ENCODE results near the gene NBAS.

Gene NBAS

DNA sequence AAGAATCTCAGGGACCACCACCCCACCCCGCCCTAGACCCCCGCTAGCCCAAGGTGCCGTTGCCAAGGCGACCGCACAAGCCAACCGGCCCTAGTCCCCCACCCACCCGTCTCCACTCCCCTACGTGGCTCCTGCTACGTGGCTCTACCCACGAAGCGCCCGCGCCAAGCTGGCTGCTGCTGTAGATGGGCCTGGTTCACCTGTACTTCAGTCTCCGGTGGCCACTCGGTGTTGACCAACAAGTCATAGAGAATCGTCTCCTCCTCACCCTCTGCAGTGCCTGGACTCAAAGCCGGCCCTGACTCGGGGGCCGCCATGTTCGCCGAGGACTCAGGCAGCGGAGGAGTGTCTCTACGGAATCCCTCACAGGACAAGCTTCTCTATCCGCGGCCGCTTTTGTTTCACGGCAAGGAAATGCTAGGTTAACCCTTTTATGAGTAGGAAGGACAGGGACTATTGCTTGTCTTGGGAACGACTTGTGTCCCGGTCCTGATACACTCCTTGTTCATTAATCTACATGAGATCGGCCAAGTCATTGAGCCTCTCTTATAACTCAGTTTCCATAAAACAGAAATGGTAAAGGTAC is at the start of gene NBAS:
NBAS (minus strand) TSS at position 347 of the 586 bp plus-strand sequence; CDS start at position 317, 30 bp downstream.
- peak; percentile 70 for DNase-seq

DNA sequence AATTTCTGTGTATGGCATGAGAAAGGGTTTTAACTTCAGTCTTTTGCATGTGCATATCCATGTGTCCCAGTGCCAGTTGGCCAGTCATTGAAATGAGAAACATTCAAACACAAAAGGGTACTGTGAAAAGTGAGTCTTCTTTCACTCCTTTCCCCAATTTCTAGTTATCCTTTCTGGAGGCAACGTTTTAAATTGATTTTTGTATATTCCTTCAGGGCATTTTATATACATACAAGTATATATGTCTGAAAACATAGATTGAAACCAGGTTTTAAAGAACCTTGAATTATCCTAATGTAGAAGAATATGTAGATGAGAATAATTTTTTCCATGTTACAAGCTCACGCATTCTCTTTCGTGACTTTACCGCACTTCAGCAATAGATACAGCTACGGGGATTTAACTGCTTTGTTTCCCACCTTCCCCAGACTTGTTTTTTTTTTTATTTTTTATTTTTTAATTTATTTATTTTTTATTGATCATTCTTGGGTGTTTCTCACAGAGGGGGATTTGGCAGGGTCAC is 49.4 kb upstream of the NBAS start:
- no peak for DNase-seq

DNA sequence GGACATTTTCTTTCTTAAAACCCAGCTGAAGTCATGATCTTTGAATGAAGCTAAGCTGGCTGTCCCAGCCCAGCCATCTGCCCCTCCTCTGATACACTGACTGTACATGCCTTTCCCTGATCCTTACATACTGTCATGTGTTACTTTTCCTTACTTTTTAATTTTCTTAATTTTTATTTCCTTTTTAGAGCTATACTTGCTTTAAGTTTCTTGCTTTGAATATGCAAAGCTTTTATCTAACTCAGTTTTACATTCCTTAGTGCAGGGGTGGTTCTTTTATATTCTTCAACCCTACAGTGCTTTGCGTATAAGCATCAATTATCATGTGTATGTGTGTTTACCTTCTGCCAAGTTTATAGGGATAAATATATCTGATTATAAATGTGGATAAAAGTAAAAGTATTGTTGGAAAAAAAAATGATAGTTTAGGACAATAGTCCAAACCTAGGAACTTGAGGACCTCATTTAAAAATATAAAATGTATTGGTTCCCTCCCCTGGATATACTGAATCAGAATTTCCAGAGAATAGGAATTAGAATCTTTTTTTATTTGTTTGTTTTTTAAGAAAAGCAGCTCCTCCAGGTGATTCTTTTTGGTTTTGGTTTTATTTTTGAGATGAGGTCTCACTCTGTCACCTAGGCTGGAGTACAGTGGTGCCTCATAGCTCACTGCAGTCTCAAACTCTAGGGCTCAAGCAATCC is 48.4 kb upstream of the NBAS start:
- no peak for DNase-seq

DNA sequence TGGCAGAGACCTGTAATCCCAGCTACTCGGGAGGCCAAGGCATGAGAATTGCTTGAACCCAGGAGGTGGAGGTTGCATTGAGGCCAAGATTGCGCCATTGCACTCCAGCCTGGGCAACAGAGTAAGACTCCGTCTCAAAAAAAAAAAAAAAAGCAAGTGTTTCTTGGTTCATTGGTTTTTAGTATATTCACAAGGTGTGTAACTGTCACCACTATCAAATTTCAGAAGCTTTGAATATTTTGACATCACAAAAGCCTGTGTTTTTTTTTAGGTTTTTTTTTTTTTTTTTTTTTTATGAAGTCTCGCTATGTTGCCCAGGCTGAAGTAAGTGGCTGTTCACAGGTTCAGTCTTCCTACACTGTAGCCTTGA is 47.2 kb upstream of the NBAS start:
- DNase-seq: no peak

DNA sequence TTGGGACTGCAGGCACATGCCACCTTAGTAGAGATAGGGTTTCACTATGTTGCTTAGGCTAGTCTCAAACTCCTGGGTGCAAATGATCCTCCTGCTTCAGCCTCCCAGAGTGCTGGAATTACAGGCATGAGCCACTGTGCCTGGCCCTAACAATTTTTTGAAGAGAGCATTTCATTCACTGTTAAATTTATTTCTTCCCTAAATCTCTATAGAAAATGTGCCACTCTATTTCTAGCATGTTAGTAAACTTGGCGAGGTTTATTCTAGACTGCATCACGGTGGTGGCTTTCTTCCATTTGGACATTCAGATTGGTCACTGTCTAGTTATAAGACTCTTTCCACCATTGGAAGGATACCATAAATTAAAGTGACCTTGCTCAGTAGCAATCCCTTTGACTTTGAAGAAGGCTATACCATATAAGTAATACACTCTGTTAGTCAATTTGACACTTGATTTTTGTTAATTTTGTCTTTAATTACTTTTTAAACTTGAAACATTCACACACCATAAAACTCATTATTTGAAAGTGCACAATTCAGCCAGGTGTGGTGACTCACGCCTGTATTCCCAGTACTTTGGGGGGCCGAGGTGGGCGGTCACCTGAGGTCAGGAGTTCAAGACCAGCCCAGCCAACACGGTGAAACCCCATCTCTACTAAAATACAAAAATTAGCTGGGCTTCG is 46.7 kb upstream of the NBAS start:
- no peak for DNase-seq

DNA sequence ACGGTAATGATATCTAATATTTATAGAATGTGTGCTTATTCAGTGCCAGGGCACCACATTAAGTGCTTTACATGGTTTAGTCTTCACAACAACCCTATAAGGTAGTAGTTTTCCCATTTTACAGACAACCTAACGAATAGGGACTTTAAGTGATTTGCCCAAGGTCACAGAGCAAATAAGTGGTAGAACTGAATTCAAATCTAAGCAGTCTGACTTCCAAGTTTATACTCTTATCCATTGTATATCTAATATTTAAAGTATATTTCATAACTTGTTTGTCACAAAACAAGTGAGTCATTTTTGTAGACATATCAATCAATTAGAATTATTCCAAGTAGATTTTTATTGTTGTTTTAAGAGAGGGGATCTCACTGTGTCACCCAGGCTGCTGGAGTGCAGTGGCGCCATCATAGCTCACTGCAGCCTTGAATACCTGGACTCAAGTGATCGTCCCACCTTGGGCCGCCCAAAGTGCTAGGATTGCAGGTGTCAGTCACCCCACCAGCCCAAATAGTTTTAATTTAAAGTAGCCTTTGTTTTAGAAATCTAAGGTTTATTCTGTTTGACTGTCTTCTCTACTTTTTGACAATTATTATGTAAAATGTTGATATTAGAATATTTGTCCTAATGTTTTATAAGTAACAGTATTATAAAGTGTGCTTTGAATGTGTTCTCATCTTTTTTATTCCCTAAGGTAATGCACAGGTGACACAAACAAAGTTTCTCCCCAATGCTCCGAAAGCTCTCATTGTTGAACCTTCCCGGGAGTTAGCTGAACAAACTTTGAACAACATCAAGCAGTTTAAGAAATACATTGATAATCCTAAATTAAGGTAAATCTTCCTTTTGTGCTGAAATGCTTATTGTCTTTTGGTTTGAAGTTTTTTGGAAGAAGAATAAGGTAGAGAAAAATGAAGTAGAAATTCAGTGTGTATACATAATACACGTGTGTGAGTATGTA is 45.6 kb upstream of the NBAS start:
- no peak for DNase-seq

DNA sequence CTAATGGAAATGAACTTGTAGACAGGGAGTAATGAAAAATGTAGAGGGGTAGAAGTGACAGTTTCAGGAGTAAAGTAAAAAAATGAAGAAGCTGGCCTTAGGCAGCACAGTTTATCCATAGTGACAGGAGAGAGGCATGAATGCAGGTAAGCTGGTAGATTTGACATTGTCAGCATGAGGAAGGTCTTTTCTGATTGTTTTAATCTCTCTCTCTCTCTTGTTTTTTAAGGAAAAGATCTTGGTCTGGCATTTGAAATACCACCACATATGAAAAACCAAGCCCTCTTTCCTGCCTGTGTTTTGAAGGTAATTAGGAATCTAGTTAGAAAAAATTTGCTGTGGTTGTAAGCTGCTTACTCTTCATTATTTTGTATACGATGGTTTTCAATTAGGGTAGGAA is 44.6 kb upstream of the NBAS start:
- no peak for DNase-seq

DNA sequence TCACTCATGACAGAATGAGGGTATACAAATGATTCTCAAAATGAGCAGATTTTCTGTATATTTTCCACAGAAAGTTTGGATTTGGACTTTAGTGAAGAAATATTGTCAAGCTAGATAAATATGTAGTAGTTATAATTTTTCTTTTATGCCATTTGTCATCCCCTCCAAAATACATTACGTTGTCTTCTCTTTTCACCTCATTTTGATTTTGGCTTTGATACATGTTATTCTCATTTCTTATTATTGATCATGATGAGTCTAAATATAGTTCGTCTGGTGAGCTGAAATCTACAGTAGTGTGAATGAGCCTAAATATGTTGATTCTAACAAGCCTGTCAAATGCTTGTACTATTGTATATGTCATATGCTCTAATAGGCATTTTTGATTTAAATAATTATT is 42.8 kb upstream of the NBAS start:
- no peak for DNase-seq

DNA sequence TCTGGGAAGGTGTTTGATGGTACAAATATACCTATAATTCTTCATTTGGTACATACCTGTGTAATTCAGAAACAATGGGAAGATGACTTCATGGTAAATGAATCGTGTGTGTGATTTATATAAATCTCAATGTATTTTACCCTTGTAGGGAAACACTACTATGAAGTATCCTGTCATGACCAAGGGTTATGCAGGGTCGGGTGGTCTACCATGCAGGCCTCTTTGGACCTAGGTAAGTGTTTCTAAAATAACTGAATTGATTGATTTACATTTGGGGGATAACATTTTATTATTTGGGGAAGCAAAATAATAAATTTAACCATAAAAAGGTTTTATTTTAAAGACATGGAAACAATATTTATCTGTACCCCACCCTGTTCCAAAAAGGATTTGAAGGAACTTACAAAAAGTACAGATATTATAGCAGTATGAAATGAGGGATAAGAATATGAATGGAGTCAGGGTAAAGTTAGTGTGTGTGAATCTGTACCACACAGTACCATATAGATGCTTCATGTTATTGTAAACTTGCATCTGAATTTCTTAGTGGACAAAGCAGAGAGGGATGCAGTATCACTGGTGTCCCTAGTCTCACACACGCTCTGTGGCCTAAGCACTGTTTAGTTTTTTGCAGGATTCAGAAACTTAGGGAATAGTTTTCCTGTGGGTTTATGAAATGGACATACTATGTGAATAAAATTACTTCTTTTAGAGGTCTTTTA is 42.1 kb upstream of the NBAS start:
- no peak for DNase-seq

DNA sequence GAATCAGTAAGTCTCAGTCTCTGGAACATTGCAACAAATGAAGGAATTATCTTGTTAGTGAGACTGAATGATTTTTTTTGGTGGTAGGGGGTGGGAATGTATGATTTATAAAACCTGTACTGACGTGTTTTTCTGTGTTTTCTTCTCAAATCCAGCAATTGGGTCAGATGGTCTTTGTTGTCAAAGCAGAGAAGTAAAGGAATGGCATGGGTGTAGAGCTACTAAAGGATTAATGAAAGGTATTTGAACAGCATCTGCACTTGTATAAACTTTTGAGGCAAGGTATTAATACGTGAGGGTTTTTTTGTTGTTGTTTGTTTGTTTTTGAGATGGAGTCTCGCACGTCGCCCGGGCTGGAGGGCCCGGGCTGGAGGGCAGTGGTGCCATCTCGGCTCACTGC is 41.3 kb upstream of the NBAS start:
- DNase-seq: no peak

DNA sequence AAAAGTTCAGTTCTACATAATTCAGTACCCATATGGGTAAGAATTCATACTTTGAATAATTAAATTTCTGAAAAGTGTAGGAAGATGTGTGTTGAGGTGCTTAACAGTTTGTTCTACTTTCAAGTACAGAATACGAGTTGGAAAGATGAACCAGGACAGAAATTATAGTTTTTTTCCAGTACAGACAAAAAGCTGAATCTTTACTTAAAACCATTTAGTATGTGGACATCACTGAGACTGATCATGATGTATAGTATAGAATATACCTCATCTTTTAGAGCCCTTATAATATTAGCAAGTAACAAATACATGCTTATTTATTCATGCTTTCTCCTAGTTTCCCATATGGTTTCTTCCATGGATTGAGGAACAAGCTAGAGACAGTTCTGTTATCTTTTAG is 40.5 kb upstream of the NBAS start:
- DNase-seq: no peak

DNA sequence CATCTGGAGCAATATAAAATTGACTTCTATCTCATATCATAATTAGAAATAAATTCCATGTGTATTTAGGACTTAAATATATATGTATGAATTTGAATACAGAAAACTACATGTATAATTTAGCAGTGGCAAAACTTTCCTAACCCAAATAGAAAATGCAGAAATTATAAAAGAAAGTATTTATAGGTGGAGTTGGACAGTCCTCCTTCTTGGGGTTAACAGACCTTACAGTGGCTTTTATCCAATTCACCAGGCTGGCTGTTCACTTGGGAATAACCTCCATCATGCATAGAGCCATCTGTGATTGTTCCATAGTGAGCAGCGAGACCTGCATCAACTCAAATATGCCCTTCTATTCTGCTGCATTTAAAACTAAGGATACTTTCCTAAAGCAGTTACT is 38.9 kb upstream of the NBAS start:
- no peak for DNase-seq

DNA sequence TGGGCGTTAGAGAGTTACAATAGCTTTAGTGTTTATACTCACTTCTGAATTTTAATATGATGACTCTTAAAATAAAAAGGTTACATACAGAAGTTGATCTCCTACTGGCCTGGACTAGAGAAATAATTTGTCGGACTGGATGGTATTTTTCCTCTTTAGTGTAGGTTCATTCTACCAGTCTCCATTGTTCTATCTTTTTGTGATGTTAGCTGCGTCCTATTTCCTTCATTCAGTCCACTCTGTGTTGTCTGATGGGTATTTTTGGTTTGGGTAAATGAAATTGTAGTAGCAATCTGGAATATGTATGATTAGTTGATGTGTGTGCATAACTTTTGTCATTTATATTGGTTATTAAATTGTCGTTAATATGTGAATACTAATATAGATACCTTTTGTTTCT is 35.8 kb upstream of the NBAS start:
- DNase-seq: no peak

DNA sequence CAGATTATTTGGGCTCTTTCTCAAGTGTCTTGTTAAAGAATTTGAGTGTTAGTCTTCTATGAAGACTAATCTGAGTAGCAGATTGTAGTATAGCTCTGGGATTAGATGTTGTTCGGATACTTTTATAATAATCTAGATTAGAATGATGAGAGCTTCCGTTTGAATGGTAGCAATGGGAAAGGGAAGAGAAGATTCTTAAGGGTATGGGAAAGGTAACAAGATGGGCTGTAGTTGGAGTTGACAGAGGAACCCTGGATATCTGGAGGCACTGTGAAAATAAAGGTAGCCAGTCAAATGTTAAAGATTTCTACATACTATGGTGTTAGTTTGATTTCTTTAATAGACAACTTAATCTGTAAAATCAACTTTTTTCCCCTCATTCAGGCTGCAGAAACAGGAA is 35.2 kb upstream of the NBAS start:
- DNase-seq: no peak

DNA sequence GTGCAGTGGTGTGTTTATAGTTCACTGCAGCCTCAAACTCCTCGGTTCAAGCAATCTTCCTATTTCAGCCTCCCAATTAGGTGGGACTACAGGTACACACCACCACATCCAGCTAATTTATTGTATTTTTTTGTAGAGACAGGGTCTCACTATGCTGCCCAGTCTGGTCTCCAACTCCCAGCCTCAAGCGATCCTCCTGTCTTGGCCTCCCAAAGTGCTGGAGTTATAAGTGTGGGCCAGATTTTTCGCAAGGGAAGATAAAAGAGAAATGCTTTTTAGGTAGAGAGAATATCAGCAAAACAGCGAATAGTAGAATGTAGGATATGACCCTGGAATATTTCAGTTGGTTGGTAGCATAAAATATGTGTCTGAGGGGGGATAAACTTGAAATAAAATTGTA is 34.8 kb upstream of the NBAS start:
- DNase-seq: no peak

DNA sequence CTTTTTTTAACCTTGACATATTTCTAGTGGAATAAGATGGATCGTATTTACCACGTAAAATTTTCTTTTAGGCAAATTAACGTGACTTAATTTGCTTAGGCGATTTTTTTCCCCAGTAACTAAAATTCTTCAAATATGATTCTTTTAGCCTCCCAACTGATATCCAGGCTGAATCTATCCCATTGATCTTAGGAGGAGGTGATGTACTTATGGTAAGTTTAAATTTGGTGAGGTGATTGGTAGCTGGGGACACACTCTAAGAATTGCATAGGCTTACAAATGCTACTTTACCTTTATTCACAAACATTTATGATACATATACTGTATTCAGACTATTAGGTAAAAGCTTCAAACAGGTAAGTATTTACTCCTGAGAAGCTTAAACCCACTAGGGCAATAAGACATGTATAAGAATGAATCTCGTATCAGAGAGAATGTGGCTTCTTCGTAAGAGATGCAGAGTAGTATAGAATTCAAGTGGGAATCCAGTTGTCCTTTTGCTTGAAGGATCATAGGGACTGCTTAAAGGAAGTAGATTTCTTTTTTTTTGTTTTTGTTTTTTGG is 34.3 kb upstream of the NBAS start:
- DNase-seq: no peak

DNA sequence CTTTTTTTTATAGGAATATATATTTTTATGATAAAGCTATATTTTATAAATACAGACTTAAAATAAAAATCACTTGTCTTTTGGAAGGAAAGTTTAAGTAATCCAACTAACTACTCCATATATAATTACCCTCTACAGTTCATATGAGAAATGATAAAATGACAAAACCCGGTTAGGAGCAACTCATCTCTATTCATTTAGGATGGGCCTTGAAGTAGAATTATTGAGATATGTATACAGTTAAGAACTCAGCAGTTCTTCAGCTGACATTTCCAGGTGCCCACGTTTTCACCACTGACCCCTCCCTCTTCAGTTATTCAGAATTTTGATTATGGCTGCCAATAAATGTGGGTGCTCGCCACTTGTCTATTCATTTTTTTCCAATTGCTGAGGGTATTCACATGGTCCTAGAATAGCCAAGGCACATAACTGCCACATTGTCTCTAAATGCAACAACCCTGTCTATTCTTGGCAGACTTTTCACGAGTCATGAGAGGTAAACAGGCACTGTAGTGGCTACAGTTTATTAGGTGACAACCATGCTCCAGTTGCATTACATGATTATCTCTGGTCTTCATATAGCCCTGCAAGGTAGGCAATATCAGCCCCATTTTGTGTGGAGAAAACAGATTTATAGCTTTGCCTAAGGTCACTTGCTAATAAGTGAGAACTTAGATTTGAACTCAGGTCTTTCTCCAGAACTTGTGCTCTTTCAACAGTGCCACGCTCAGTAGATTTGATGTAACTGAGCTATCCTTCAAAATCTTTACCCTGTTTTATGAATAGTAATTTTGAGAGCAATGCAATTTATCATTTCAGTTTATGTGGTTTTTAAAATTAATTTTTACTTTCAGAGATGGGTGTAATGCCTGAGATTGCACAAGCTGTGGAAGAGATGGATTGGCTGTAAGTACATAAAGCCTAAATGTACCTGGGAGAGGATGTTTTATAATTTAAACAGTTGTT is 33.4 kb upstream of the NBAS start:
- DNase-seq: no peak

DNA sequence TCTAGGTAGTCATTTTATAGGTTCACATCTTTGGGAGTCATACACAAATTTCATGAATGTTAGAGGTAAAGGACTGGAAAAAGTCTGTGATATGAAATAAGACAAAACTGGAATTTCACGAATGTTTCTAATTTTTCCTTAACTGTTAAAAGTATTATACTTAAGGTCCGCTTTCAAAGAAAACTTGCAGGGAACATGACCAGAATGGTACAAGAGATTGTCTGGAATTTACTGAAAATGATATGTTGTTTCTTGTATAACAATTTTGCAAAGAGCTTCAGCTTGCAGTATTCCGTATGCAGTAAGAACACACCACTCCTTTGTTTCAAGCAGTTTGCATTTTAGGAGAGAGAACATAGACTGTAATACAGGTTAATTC is 32.2 kb upstream of the NBAS start:
- no peak for DNase-seq

DNA sequence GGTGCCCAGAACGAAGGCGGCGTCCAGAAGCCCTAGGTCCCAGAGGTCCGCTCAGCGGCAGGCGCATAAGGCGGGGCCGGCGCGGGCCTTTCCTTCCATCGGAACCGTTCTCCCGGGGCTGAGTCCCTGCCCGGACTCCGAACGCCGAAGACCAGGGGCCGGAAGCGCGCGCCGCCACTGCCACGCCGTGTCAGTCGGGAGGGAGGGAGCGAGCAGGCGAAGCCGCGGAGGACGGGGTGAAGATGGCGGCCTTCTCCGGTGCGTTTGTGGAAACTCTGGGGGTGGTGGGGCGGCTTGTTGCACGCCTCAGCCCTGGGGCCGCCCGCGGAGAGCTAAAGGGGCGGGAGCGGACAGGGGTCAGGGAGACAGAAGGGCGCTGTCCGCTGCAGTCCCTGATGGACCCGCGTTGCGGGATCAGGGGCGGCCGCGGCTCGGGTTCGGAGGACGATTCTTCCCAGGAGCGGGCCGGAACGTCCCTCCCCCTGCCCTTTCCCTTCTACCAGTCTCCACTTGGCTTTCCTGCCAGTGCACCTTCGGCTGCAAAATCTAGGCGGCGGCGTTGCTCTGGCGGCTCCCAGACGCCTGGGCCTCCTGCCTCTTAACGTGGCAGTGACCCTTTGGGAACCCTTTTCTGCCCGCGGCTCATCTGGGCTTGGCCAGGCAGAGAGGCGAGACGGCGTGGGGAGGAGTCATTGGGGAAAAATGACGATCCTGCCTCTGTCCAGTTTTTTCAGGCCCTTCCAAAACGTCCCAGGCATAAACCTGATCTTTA is 30.7 kb upstream of the NBAS start, which contains the start of gene DDX1:
DDX1 (plus strand) TSS at position 177 of the 772 bp plus-strand sequence; CDS start at position 243, 66 bp downstream.
- peak; percentile 69 for DNase-seq

DNA sequence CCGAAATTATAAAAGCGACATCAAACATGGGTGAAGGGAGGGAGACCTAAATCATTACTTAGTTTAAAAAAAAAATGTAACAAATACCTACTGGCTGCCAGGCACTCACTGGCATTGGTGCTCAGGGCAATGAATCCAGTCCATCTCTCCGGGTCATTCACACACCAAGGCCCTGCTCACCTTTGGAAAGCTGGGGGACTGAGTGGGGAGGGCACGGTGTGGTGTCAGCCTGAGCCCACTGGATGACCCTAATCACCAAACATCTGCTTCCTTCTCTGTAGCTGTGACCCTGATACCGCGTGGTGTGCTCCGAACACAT is 30.2 kb upstream of the NBAS start:
- no peak for DNase-seq

Data from DMS 273 treated with DMSO at 0.1 percent for 48 hours (cell line).